ENCODE results near the gene TCOF1.

Gene TCOF1

GRCh38 chr5:150394912-150395687, 37.6 kb downstream of the TCOF1 start:
- Histone ChIP-seq H3K27ac (ENCODE audit: low read length) (no peak overlapping the region), H3K36me3 (ENCODE audit: control insufficient read depth in 1 of 2, insufficient read depth in 2 of 2, low read length in 2 of 2) (peaks cover 36 to 88% of the 10 kb centered on the region in 2 donors), H3K4me1 (ENCODE audit: control insufficient read depth in 1 of 2, insufficient read depth in 2 of 2, low read length in 2 of 2) (no peaks in the 10 kb centered on the region), H3K4me3 (ENCODE audit: low read depth in 1 of 2, low read length in 2 of 2) (no peak overlapping the region), H3K9me3 (ENCODE audit: control insufficient read depth in 1 of 2, low read length in 2 of 2) (no peaks in the 10 kb centered on the region), H3K27me3 (ENCODE audit: low read depth, low read length) (no peaks in the 10 kb centered on the region)

GRCh38 chr5:150395688-150395975, 38.1 kb downstream of the TCOF1 start:
- no peak overlapping the region for H3K4me3 ChIP-seq (ENCODE audit: low read depth in 1 of 2, low read length in 2 of 2)
- H3K36me3 ChIP-seq (ENCODE audit: control insufficient read depth in 1 of 2, insufficient read depth in 2 of 2, low read length in 2 of 2) = peaks cover 36 to 88% of the 10 kb centered on the region in 2 donors
- no peaks in the 10 kb centered on the region for H3K4me1 ChIP-seq (ENCODE audit: control insufficient read depth in 1 of 2, insufficient read depth in 2 of 2, low read length in 2 of 2)
- no peaks in the 10 kb centered on the region for H3K27me3 ChIP-seq (ENCODE audit: low read depth, low read length)
- H3K27ac ChIP-seq (ENCODE audit: low read length) = no peak overlapping the region
- H3K9me3 ChIP-seq (ENCODE audit: control insufficient read depth in 1 of 2, low read length in 2 of 2) = no peaks in the 10 kb centered on the region

- Histone ChIP-seq H3K27ac (ENCODE audit: low read length) (no peak overlapping the region), H3K27me3 (ENCODE audit: low read depth, low read length) (no peaks in the 10 kb centered on the region), H3K4me3 (ENCODE audit: low read depth in 1 of 2, low read length in 2 of 2) (no peak overlapping the region), H3K4me1 (ENCODE audit: control insufficient read depth in 1 of 2, insufficient read depth in 2 of 2, low read length in 2 of 2) (no peaks in the 10 kb centered on the region), H3K36me3 (ENCODE audit: control insufficient read depth in 1 of 2, insufficient read depth in 2 of 2, low read length in 2 of 2) (peaks cover 38 to 88% of the 10 kb centered on the region in 2 donors), H3K9me3 (ENCODE audit: control insufficient read depth in 1 of 2, low read length in 2 of 2) (no peaks in the 10 kb centered on the region)
Observed at GRCh38 chr5:150396267-150396666, 38.8 kb downstream of the TCOF1 start.

- no peak overlapping the region for H3K4me3 ChIP-seq (ENCODE audit: low read depth in 1 of 2, low read length in 2 of 2)
- H3K9me3 ChIP-seq (ENCODE audit: control insufficient read depth in 1 of 2, low read length in 2 of 2) = no peaks in the 10 kb centered on the region
- H3K27me3 ChIP-seq (ENCODE audit: low read depth, low read length) = no peaks in the 10 kb centered on the region
- H3K27ac ChIP-seq (ENCODE audit: low read length) = no peak overlapping the region
- peaks cover 39 to 79% of the 10 kb centered on the region in 2 donors for H3K36me3 ChIP-seq (ENCODE audit: control insufficient read depth in 1 of 2, insufficient read depth in 2 of 2, low read length in 2 of 2)
- no peaks in the 10 kb centered on the region for H3K4me1 ChIP-seq (ENCODE audit: control insufficient read depth in 1 of 2, insufficient read depth in 2 of 2, low read length in 2 of 2)
Observed at GRCh38 chr5:150397146-150397781, 39.8 kb downstream of the TCOF1 start.

- no peaks in the 10 kb centered on the region for H3K27me3 ChIP-seq (ENCODE audit: low read depth, low read length)
- no peak overlapping the region for H3K27ac ChIP-seq (ENCODE audit: low read length)
- peaks cover 45 to 79% of the 10 kb centered on the region in 2 donors for H3K36me3 ChIP-seq (ENCODE audit: control insufficient read depth in 1 of 2, insufficient read depth in 2 of 2, low read length in 2 of 2)
Observed at GRCh38 chr5:150397782-150398721, 40.6 kb downstream of the TCOF1 start.

GRCh38 chr5:150398722-150399523, 41.4 kb downstream of the TCOF1 start:
- Histone ChIP-seq H3K36me3 (ENCODE audit: control insufficient read depth in 1 of 2, insufficient read depth in 2 of 2, low read length in 2 of 2) (peaks cover 44 to 77% of the 10 kb centered on the region in 2 donors), H3K4me3 (ENCODE audit: low read depth in 1 of 2, low read length in 2 of 2) (no peak overlapping the region), H3K9me3 (ENCODE audit: control insufficient read depth in 1 of 2, low read length in 2 of 2) (no peaks in the 10 kb centered on the region), H3K4me1 (ENCODE audit: control insufficient read depth in 1 of 2, insufficient read depth in 2 of 2, low read length in 2 of 2) (no peaks in the 10 kb centered on the region), H3K27me3 (ENCODE audit: low read depth, low read length) (no peaks in the 10 kb centered on the region), H3K27ac (ENCODE audit: low read length) (no peak overlapping the region)

More at GRCh38 chr5:150397782-150398721, 40.6 kb downstream of the TCOF1 start:
- H3K9me3 ChIP-seq (ENCODE audit: control insufficient read depth in 1 of 2, low read length in 2 of 2) = no peaks in the 10 kb centered on the region
- H3K4me3 ChIP-seq (ENCODE audit: low read depth in 1 of 2, low read length in 2 of 2) = no peak overlapping the region
- H3K4me1 ChIP-seq (ENCODE audit: control insufficient read depth in 1 of 2, insufficient read depth in 2 of 2, low read length in 2 of 2) = no peaks in the 10 kb centered on the region

GRCh38 chr5:150399524-150400211, 42.2 kb downstream of the TCOF1 start:
- H3K4me3 ChIP-seq (ENCODE audit: low read depth in 1 of 2, low read length in 2 of 2) = no peak overlapping the region
- H3K27me3 ChIP-seq (ENCODE audit: low read depth, low read length) = no peaks in the 10 kb centered on the region
- H3K27ac ChIP-seq (ENCODE audit: low read length) = no peak overlapping the region
- peaks cover 46 to 77% of the 10 kb centered on the region in 2 donors for H3K36me3 ChIP-seq (ENCODE audit: control insufficient read depth in 1 of 2, insufficient read depth in 2 of 2, low read length in 2 of 2)
- H3K9me3 ChIP-seq (ENCODE audit: control insufficient read depth in 1 of 2, low read length in 2 of 2) = no peaks in the 10 kb centered on the region
- H3K4me1 ChIP-seq (ENCODE audit: control insufficient read depth in 1 of 2, insufficient read depth in 2 of 2, low read length in 2 of 2) = no peaks in the 10 kb centered on the region

GRCh38 chr5:150400316-150401075, 43.0 kb downstream of the TCOF1 start:
- no peak overlapping the region for H3K4me3 ChIP-seq (ENCODE audit: low read depth in 1 of 2, low read length in 2 of 2)
- H3K4me1 ChIP-seq (ENCODE audit: control insufficient read depth in 1 of 2, insufficient read depth in 2 of 2, low read length in 2 of 2) = no peaks in the 10 kb centered on the region
- no peaks in the 10 kb centered on the region for H3K27me3 ChIP-seq (ENCODE audit: low read depth, low read length)
- no peaks in the 10 kb centered on the region for H3K9me3 ChIP-seq (ENCODE audit: control insufficient read depth in 1 of 2, low read length in 2 of 2)
- peaks cover 54 to 69% of the 10 kb centered on the region in 2 donors for H3K36me3 ChIP-seq (ENCODE audit: control insufficient read depth in 1 of 2, insufficient read depth in 2 of 2, low read length in 2 of 2)
- H3K27ac ChIP-seq (ENCODE audit: low read length) = no peak overlapping the region

- H3K36me3 ChIP-seq (ENCODE audit: control insufficient read depth in 1 of 2, insufficient read depth in 2 of 2, low read length in 2 of 2) = peaks cover 53 to 67% of the 10 kb centered on the region in 2 donors
- H3K4me1 ChIP-seq (ENCODE audit: control insufficient read depth in 1 of 2, insufficient read depth in 2 of 2, low read length in 2 of 2) = no peaks in the 10 kb centered on the region
- H3K9me3 ChIP-seq (ENCODE audit: control insufficient read depth in 1 of 2, low read length in 2 of 2) = no peaks in the 10 kb centered on the region
- no peak overlapping the region for H3K27ac ChIP-seq (ENCODE audit: low read length)
- no peaks in the 10 kb centered on the region for H3K27me3 ChIP-seq (ENCODE audit: low read depth, low read length)
- no peak overlapping the region for H3K4me3 ChIP-seq (ENCODE audit: low read depth in 1 of 2, low read length in 2 of 2)
Observed at GRCh38 chr5:150401076-150401375, 43.5 kb downstream of the TCOF1 start.
